ENCODE results near the gene INPP5D.

DNA sequence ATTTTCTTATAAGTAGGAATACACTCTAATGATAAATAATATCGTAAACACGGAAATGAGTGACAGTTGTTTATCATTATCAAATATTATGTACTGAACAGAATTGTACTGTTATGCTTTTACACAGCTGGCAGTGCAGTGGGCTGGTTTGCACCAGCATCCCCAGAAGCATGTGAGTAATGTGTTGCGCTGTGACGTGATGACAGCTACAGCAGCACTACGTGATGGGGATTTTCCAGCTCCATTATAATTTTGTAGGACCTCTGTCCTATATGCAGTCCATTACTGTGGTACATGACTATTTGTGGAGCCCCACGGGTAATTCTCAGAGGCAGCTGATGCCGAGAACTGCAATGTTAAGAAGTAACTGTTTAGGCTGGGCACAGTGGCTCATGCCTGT is 114.0 kb downstream of the INPP5D start:
- TF ChIP-seq, protein P1, sequence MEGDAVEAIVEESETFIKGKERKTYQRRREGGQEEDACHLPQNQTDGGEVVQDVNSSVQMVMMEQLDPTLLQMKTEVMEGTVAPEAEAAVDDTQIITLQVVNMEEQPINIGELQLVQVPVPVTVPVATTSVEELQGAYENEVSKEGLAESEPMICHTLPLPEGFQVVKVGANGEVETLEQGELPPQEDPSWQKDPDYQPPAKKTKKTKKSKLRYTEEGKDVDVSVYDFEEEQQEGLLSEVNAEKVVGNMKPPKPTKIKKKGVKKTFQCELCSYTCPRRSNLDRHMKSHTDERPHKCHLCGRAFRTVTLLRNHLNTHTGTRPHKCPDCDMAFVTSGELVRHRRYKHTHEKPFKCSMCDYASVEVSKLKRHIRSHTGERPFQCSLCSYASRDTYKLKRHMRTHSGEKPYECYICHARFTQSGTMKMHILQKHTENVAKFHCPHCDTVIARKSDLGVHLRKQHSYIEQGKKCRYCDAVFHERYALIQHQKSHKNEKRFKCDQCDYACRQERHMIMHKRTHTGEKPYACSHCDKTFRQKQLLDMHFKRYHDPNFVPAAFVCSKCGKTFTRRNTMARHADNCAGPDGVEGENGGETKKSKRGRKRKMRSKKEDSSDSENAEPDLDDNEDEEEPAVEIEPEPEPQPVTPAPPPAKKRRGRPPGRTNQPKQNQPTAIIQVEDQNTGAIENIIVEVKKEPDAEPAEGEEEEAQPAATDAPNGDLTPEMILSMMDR (conservative IDR thresholded peaks at IDR 0.05; ENCODE audit: low read length), result no peak
- no peak for TF ChIP-seq EZH2phosphoT487 (IDR thresholded peaks at IDR 0.05; ENCODE audit: borderline replicate concordance, low read depth, low read length)

Measured in OCI-LY7 (cell line).